ENCODE measurements around the gene ACTR10.
A peak's percentile ranks its signal among the peaks of the same experiment; 100 is the strongest.
"Not testable (repeated sequence)": the region's sequence is repeated elsewhere in the genome, so short reads cannot be mapped to it uniquely, and the experiment has no call there.

The ACTR10 gene

GRCh38 chr14:58216544-58216943 lies 16.6 kb downstream of the ACTR10 start:
- no peak for DNase-seq (ENCODE audit: low read depth in 2 of 2)

GRCh38 chr14:58227096-58227819 lies 27.3 kb downstream of the ACTR10 start:
- no peak for DNase-seq (ENCODE audit: low read depth in 2 of 2)

GRCh38 chr14:58238252-58239243 lies 38.6 kb downstream of the ACTR10 start:
- DNase-seq (ENCODE audit: low read depth in 2 of 2) = no peak

- DNase-seq (ENCODE audit: low read depth in 2 of 2) = peak; percentile 67 to 77
These were observed 39.6 kb downstream of the ACTR10 start for GRCh38 chr14:58239244-58240195.

- no peak for DNase-seq (ENCODE audit: low read depth in 2 of 2)
These were observed 44.0 kb downstream of the ACTR10 start for GRCh38 chr14:58243790-58244555.

GRCh38 chr14:58244556-58245387 lies 44.8 kb downstream of the ACTR10 start, which contains the start of gene PSMA3:
Gene PSMA3, plus strand, starts transcription at chr14:58244843. Its CDS starts 78 bp downstream, at chr14:58244921.
- DNase-seq (ENCODE audit: low read depth in 2 of 2) = peak; percentile 95 to 96

GRCh38 chr14:58245562-58245961 lies 45.6 kb downstream of the ACTR10 start:
- no peak for DNase-seq (ENCODE audit: low read depth in 2 of 2)

- no peak for DNase-seq (ENCODE audit: low read depth in 2 of 2)
These were observed 49.7 kb downstream of the ACTR10 start for GRCh38 chr14:58249611-58250010.

- no peak for DNase-seq (ENCODE audit: low read depth in 2 of 2)
These were observed 58.2 kb downstream of the ACTR10 start for GRCh38 chr14:58258156-58258555.

GRCh38 chr14:58262005-58262404 lies 62.1 kb downstream of the ACTR10 start:
- DNase-seq (ENCODE audit: low read depth in 2 of 2) = not testable (repeated sequence)

- no peak for DNase-seq (ENCODE audit: low read depth in 2 of 2)
These were observed 65.5 kb downstream of the ACTR10 start for GRCh38 chr14:58265401-58265800.

- DNase-seq (ENCODE audit: low read depth in 2 of 2) = no peak
These were observed 70.7 kb downstream of the ACTR10 start for GRCh38 chr14:58270628-58271027.

GRCh38 chr14:58272588-58273372 lies 72.8 kb downstream of the ACTR10 start:
- no peak for DNase-seq (ENCODE audit: low read depth in 2 of 2)

GRCh38 chr14:58274881-58275280 lies 74.9 kb downstream of the ACTR10 start:
- DNase-seq (ENCODE audit: low read depth in 2 of 2) = no peak

GRCh38 chr14:58275527-58276190 lies 75.7 kb downstream of the ACTR10 start:
- no peak for DNase-seq (ENCODE audit: low read depth in 2 of 2)

- no peak for DNase-seq (ENCODE audit: low read depth in 2 of 2)
These were observed 76.3 kb downstream of the ACTR10 start for GRCh38 chr14:58276208-58276607.

- DNase-seq (ENCODE audit: low read depth in 2 of 2) = no peak
These were observed 78.2 kb downstream of the ACTR10 start for GRCh38 chr14:58278177-58278576.
